ENCODE measurements around the gene NFAM1.

- TF ChIP-seq CTCF (IDR thresholded peaks at IDR 0.05) (no peak), POLR2A (IDR thresholded peaks at IDR 0.05) (no peak)
These were observed 66.1 kb downstream of the NFAM1 start for GRCh38 chr22:42365942-42366695.
